Occipital lobe (tissue), 2 donors: ENCODE results near the gene CARMIL3. TPM values are rescaled to one million over a fixed set of nuclear protein-coding genes. Genes with fewer than 3 reads are reported as not detected.
A peak's percentile ranks its signal among the peaks of the same experiment; 100 is the strongest.
"Not testable (repeated sequence)": the region's sequence is repeated elsewhere in the genome, so short reads cannot be mapped to it uniquely, and the experiment has no call there.

Source experiments
- DNase-seq: peaks from one replicate; lab custom pipeline; 2025; lab: John Stamatoyannopoulos, UW
- total RNA-seq: library from RNA; depleted of rRNA; stranded (reverse); fragments of >200 nt; gene quantifications from one replicate; pipeline ENCODE4 v1.2.3, GENCODE V29; 2014

Gene CARMIL3
- 24.2 TPM for total RNA-seq

- DNase-seq = peak; percentile 25
These were observed at the start of gene CARMIL3 for GRCh38 chr14:24051789-24052655. TSS of gene CARMIL3 (plus strand) at chr14:24052009. CDS start at chr14:24052154, 145 bp downstream.

- DNase-seq = not testable (repeated sequence)
These were observed 45.4 kb upstream of the CARMIL3 start for GRCh38 chr14:24006471-24006816.

- DNase-seq = not testable (repeated sequence)
These were observed 44.8 kb upstream of the CARMIL3 start for GRCh38 chr14:24006817-24007652.

GRCh38 chr14:24011051-24011450 lies 40.8 kb upstream of the CARMIL3 start:
- no peak for DNase-seq

GRCh38 chr14:24012726-24013273 lies 39.0 kb upstream of the CARMIL3 start:
- DNase-seq = not testable (repeated sequence)

- DNase-seq = no peak
These were observed 37.9 kb upstream of the CARMIL3 start for GRCh38 chr14:24013654-24014514.

- not testable (repeated sequence) for DNase-seq
These were observed 36.1 kb upstream of the CARMIL3 start for GRCh38 chr14:24015745-24016144.

GRCh38 chr14:24018978-24019377 lies 32.8 kb upstream of the CARMIL3 start:
- DNase-seq = not testable (repeated sequence)

GRCh38 chr14:24019944-24020343 lies 31.9 kb upstream of the CARMIL3 start:
- not testable (repeated sequence) for DNase-seq

GRCh38 chr14:24020520-24020919 lies 31.3 kb upstream of the CARMIL3 start:
- DNase-seq = not testable (repeated sequence)

GRCh38 chr14:24024939-24025418 lies 26.8 kb upstream of the CARMIL3 start:
- DNase-seq = not testable (repeated sequence)

- not testable (repeated sequence) for DNase-seq
These were observed 22.1 kb upstream of the CARMIL3 start for GRCh38 chr14:24029687-24030086.

- not testable (repeated sequence) for DNase-seq
These were observed 20.5 kb upstream of the CARMIL3 start for GRCh38 chr14:24031331-24031730.

- peak; percentile 11 for DNase-seq
These were observed 18.9 kb upstream of the CARMIL3 start for GRCh38 chr14:24032727-24033418.

- DNase-seq = not testable (repeated sequence)
These were observed 16.0 kb upstream of the CARMIL3 start for GRCh38 chr14:24035769-24036168.

- DNase-seq = peak; percentile 62
These were observed 15.4 kb upstream of the CARMIL3 start for GRCh38 chr14:24036169-24036962.

GRCh38 chr14:24036963-24037657 lies 14.7 kb upstream of the CARMIL3 start:
- not testable (repeated sequence) for DNase-seq

- DNase-seq = no peak
These were observed 14.2 kb upstream of the CARMIL3 start for GRCh38 chr14:24037658-24038037.

- DNase-seq = no peak
These were observed 13.1 kb upstream of the CARMIL3 start for GRCh38 chr14:24038686-24039085.
